GM23338 (cell line): ENCODE results near the gene CYP26B1. TPM values are rescaled to one million over a fixed set of nuclear protein-coding genes. Genes with fewer than 3 reads are reported as not detected.

Experiments used
- ATAC-seq: fragments of 200-7000 bp; cut with Tn5 transposase; 3 replicates; pipeline ENCODE4 v1.9.1; 2020
- DNase-seq: peaks from one replicate; pipeline ENCODE4 v3.0.0-alpha.2; 2015; ENCODE audit warnings: low spot score
- H2AFZ ChIP-seq: fragments of 200-600 bp; sonication (generic); 2 replicates; pipeline ENCODE4 v1.8.0; 2016; ENCODE audit warnings: antibody characterized with exemption, mild to moderate bottlenecking, moderate library complexity
- H3F3A ChIP-seq: fragments of 200-600 bp; sonication (generic); replicated peaks from 2 replicates; pipeline ENCODE4 v1.8.0; 2017; ENCODE audit warnings: antibody characterized with exemption, mixed run types, low read depth
- H3K27ac ChIP-seq: fragments of 200-600 bp; sonication (generic); 2 replicates; pipeline ENCODE4 v1.6.1; 2016; ENCODE audit warnings: low read depth
- H3K27me3 ChIP-seq: fragments of 200-600 bp; sonication (generic); 2 replicates; pipeline ENCODE4 v1.8.0; 2016; ENCODE audit warnings: mild to moderate bottlenecking, mixed run types, moderate library complexity; ENCODE audit not compliant: insufficient read depth
- H3K36me3 ChIP-seq: fragments of 200-600 bp; sonication (generic); 2 replicates; pipeline ENCODE4 v1.8.0; 2016; ENCODE audit warnings: mild to moderate bottlenecking; ENCODE audit not compliant: insufficient read depth
- H3K4me1 ChIP-seq: fragments of 200-600 bp; sonication (generic); 2 replicates; pipeline ENCODE4 v1.8.0; 2016; ENCODE audit warnings: mild to moderate bottlenecking, moderate library complexity; ENCODE audit not compliant: insufficient read depth
- H3K4me2 ChIP-seq: fragments of 200-600 bp; sonication (generic); 2 replicates; pipeline ENCODE4 v1.7.1; 2017; ENCODE audit warnings: mixed run types
- H3K4me3 ChIP-seq: fragments of 200-600 bp; sonication (generic); 2 replicates; pipeline ENCODE4 v1.6.1; 2016; ENCODE audit warnings: mixed run types
- H3K79me2 ChIP-seq: fragments of 200-600 bp; sonication (generic); replicated peaks from 2 replicates; pipeline ENCODE4 v1.8.0; 2017; ENCODE audit warnings: mild to moderate bottlenecking; ENCODE audit not compliant: insufficient read depth
- H3K9me2 ChIP-seq: fragments of 200-600 bp; sonication (generic); 2 replicates; pipeline ENCODE4 v1.8.0; 2017; ENCODE audit not compliant: insufficient read depth
- H4K20me1 ChIP-seq: fragments of 200-600 bp; sonication (generic); replicated peaks from 2 replicates; pipeline ENCODE4 v1.8.0; 2017; ENCODE audit warnings: mild to moderate bottlenecking; ENCODE audit not compliant: insufficient read depth
- H3K27ac Mint-ChIP-seq: 2 replicates; pipeline ENCODE4 v1.8.0; 2020; ENCODE audit warnings: inconsistent platforms, mild to moderate bottlenecking, moderate library complexity, mixed read lengths
- H3K27me3 Mint-ChIP-seq: 3 replicates; pipeline ENCODE4 v1.8.0; 2022; ENCODE audit warnings: low read depth, mild to moderate bottlenecking, moderate library complexity, mixed read lengths, inconsistent platforms; ENCODE audit not compliant: insufficient read depth, poor library complexity
- H3K36me3 Mint-ChIP-seq: 3 replicates; pipeline ENCODE4 v1.8.0; 2021; ENCODE audit warnings: low read depth, mild to moderate bottlenecking, inconsistent platforms, moderate library complexity, mixed read lengths
- H3K4me1 Mint-ChIP-seq: 3 replicates; pipeline ENCODE4 v1.8.0; 2020; ENCODE audit warnings: mild to moderate bottlenecking, inconsistent platforms, mixed read lengths
- H3K4me3 Mint-ChIP-seq: 3 replicates; pipeline ENCODE4 v1.8.0; 2021; ENCODE audit warnings: moderate library complexity, mild to moderate bottlenecking, inconsistent platforms, mixed read lengths
- H3K9me3 Mint-ChIP-seq: 3 replicates; pipeline ENCODE4 v1.8.0; 2020; ENCODE audit warnings: moderate library complexity, mild to moderate bottlenecking, inconsistent platforms, mixed read lengths
- CREB1 ChIP-seq: fragments of 250-450 bp; sonication (Bioruptor Pico); IDR thresholded peaks from 2 replicates; pipeline ENCODE4 v1.5.0; 2020; ENCODE audit warnings: low read depth, mild to moderate bottlenecking, moderate library complexity
- CTCF ChIP-seq, 2 experiments: fragments of 200-600 bp in 1 of 2; sonication (generic) in 1 of 2; conservative IDR thresholded peaks; 2 replicates each; pipeline versions ENCODE4 v1.5.1 to v1.6.1; 2016 to 2017; ENCODE audit warnings: antibody characterized with exemption in 2 of 2, low read depth in 2 of 2, mild to moderate bottlenecking in 2 of 2, moderate library complexity in 1 of 2
- ETS1 ChIP-seq: IDR thresholded peaks from 2 replicates; pipeline ENCODE4 v1.6.1; 2016; ENCODE audit warnings: antibody characterized with exemption
- EZH2 ChIP-seq: fragments of 200-600 bp; sonication (generic); IDR thresholded peaks from one replicate; pipeline ENCODE4 v1.8.0; 2017; ENCODE audit warnings: antibody characterized with exemption, mild to moderate bottlenecking, low read depth; ENCODE audit not compliant: unreplicated experiment
- EZH2phosphoT487 ChIP-seq: fragments of 200-600 bp; sonication (generic); IDR thresholded peaks from one replicate; pipeline ENCODE4 v1.8.1; 2018; ENCODE audit warnings: antibody characterized with exemption; ENCODE audit not compliant: unreplicated experiment
- JUNB ChIP-seq: IDR thresholded peaks from one replicate; pipeline ENCODE4 v1.6.1; 2016; ENCODE audit warnings: antibody characterized with exemption; ENCODE audit not compliant: unreplicated experiment
- NANOG ChIP-seq: IDR thresholded peaks from 2 replicates; pipeline ENCODE4 v1.6.1; 2016; ENCODE audit warnings: antibody characterized with exemption, borderline replicate concordance
- POLR2AphosphoS5 ChIP-seq: IDR thresholded peaks from 2 replicates; pipeline ENCODE4 v1.6.1; 2016; ENCODE audit warnings: antibody characterized with exemption, low read depth
- REST ChIP-seq: IDR thresholded peaks from one replicate; pipeline ENCODE4 v1.6.1; 2018; ENCODE audit warnings: antibody characterized with exemption; ENCODE audit not compliant: unreplicated experiment
- STAT1 ChIP-seq: IDR thresholded peaks from one replicate; pipeline ENCODE4 v1.6.1; 2016; ENCODE audit warnings: antibody characterized with exemption; ENCODE audit not compliant: unreplicated experiment
- ZNF114 ChIP-seq: fragments of 250-450 bp; sonication (Bioruptor Pico); IDR thresholded peaks from 2 replicates; pipeline ENCODE4 v1.5.0; 2020; ENCODE audit warnings: mild to moderate bottlenecking, moderate library complexity
- ZNF331 ChIP-seq: fragments of 250-450 bp; sonication (Bioruptor Pico); IDR thresholded peaks from 2 replicates; pipeline ENCODE4 v1.5.0; 2020; ENCODE audit warnings: low read depth, mild to moderate bottlenecking, moderate library complexity
- ZNF462 ChIP-seq: fragments of 250-450 bp; sonication (Bioruptor Pico); IDR thresholded peaks from 2 replicates; pipeline ENCODE4 v1.5.0; 2020; ENCODE audit warnings: mild to moderate bottlenecking, moderate library complexity
- polyA plus RNA-seq: library from polyadenylated mRNA; unstranded; fragments of >200 nt; fragmentation: Nextera tagmentation; extraction: Ambion mirVana; gene quantifications from 2 replicates; pipeline ENCODE4 v1.2.1, GENCODE V29; 2016
- total RNA-seq: library from RNA; depleted of rRNA; stranded (reverse); fragments of >200 nt; shearing (Covaris generic); gene quantifications from 2 replicates; pipeline ENCODE4 v1.2.3, GENCODE V29; 2014

Gene CYP26B1
- total and polyA plus RNA-seq, 2 experiments from 2014 or later = 0.05 to 0.31 TPM

GRCh38 chr2:72124376-72124775 lies 23.3 kb downstream of the CYP26B1 start:
- no peak overlapping the region for H3K27ac ChIP-seq
- H3K9me2 ChIP-seq = no peaks in the 10 kb centered on the region
- no peaks in the 10 kb centered on the region for H3K79me2 ChIP-seq
- H4K20me1 ChIP-seq = no peaks in the 10 kb centered on the region
- H2AFZ ChIP-seq = no peak overlapping the region
- no peak overlapping the region for H3K27ac Mint-ChIP-seq
- no peaks in the 10 kb centered on the region for H3K27me3 ChIP-seq
- no peaks in the 10 kb centered on the region for H3K36me3 ChIP-seq
- peaks cover 5% of the 10 kb centered on the region for H3K4me1 Mint-ChIP-seq
- DNase-seq = no peak
- H3K4me1 ChIP-seq = peaks cover 2% of the 10 kb centered on the region; the same call in 1 of the 2 replicates
- H3K4me3 Mint-ChIP-seq = no peak overlapping the region
- no peak for TF ChIP-seq JUNB
- no peak for TF ChIP-seq ZNF331
- TF ChIP-seq ZNF462 (CRISPR knock-in tag) = no peak
- no peak for TF ChIP-seq EZH2
- no peak for TF ChIP-seq REST
- no peak for TF ChIP-seq ZNF114 (CRISPR knock-in tag)
- TF ChIP-seq NANOG = no peak
- TF ChIP-seq CREB1 (CRISPR knock-in tag) = no peak
- TF ChIP-seq EZH2phosphoT487 = no peak
- TF ChIP-seq ETS1 = no peak
- TF ChIP-seq CTCF (conservative IDR thresholded peaks at IDR 0.05; ENCODE audit: low read depth in 2 of 2) = no peak
- no peak for TF ChIP-seq POLR2AphosphoS5
- no peak for TF ChIP-seq STAT1
- no peak for ATAC-seq
- no peak overlapping the region for H3K4me3 ChIP-seq
- H3K36me3 Mint-ChIP-seq = no peaks in the 10 kb centered on the region
- peaks cover 6% of the 10 kb centered on the region for H3K27me3 Mint-ChIP-seq
- peaks cover 3% of the 10 kb centered on the region; the same call in 1 of the 3 replicates for H3K9me3 Mint-ChIP-seq
- no peaks in the 10 kb centered on the region for H3F3A ChIP-seq
- H3K4me2 ChIP-seq = no peak overlapping the region
